Lower leg skin (tissue), 4 donors: Measurements from ENCODE around the gene NCBP1. TPM values are rescaled to one million over a fixed set of nuclear protein-coding genes. Genes with fewer than 3 reads are reported as not detected.
A peak's percentile ranks its signal among the peaks of the same experiment; 100 is the strongest.

Experiments
- DNase-seq, 2 donors: peaks; one replicate each; pipeline ENCODE4 v3.0.0-alpha.2; 2019; ENCODE audit warnings: low spot score in 2 of 2
- H3K4me3 ChIP-seq: fragments of 200-600 bp; sonication (generic); 2 replicates; pipeline ENCODE4 v1.5.1; 2017; ENCODE audit warnings: mild to moderate bottlenecking, low read depth; ENCODE audit not compliant: poor library complexity, severe bottlenecking
- POLR2A ChIP-seq, 2 donors: fragments of 450-650 bp; IDR thresholded peaks; one replicate each; pipeline ENCODE4 v1.6.1; 2016 to 2017; ENCODE audit warnings: antibody characterized with exemption in 2 of 2, mild to moderate bottlenecking in 1 of 2, moderate library complexity in 1 of 2
- WGBS, 2 donors: methylation state at CpG; one replicate each; pipeline ENCODE4 v1.1.5; 2018; 5-methylcytosine and 5-hydroxymethylcytosine counted together
- intact Hi-C: fragments of 100-400 bp; cut with DNase I; formaldehyde crosslinking; loops from one replicate; pipeline ENCODE4 v1.15.0; 2023; ENCODE audit warnings: low total_unique reads
- total RNA-seq, 4 donors: library from RNA; depleted of rRNA; stranded (reverse); fragments of >200 nt; gene quantifications; one replicate each; pipeline ENCODE4 v1.1.0, GENCODE V29; 2016
- TF ChIP-seq, protein P1 (sequence below), 3 donors: fragments of 450-650 bp; IDR thresholded peaks; one replicate each; pipeline ENCODE4 v1.5.1; 2016; ENCODE audit warnings: antibody characterized with exemption in 3 of 3, mild to moderate bottlenecking in 3 of 3, moderate library complexity in 2 of 3

Gene NCBP1
- total RNA-seq, 4 donors from 2014 or later = 9.7 to 17.2 (median 11.5) TPM

- no peak overlapping the region for H3K4me3 ChIP-seq
- DNase-seq = no peak
- WGBS, 2 donors = 81 to 87% methylated on average over 10 to 11 of the region's 11 CpGs
- intact Hi-C loops = no loop called here
- TF ChIP-seq POLR2A (IDR thresholded peaks at IDR 0.05) = no peak
- TF ChIP-seq, protein P1, sequence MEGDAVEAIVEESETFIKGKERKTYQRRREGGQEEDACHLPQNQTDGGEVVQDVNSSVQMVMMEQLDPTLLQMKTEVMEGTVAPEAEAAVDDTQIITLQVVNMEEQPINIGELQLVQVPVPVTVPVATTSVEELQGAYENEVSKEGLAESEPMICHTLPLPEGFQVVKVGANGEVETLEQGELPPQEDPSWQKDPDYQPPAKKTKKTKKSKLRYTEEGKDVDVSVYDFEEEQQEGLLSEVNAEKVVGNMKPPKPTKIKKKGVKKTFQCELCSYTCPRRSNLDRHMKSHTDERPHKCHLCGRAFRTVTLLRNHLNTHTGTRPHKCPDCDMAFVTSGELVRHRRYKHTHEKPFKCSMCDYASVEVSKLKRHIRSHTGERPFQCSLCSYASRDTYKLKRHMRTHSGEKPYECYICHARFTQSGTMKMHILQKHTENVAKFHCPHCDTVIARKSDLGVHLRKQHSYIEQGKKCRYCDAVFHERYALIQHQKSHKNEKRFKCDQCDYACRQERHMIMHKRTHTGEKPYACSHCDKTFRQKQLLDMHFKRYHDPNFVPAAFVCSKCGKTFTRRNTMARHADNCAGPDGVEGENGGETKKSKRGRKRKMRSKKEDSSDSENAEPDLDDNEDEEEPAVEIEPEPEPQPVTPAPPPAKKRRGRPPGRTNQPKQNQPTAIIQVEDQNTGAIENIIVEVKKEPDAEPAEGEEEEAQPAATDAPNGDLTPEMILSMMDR (IDR thresholded peaks at IDR 0.05) = no peak
Observed at GRCh38 chr9:97594381-97594921, 39.2 kb upstream of the NCBP1 start.

GRCh38 chr9:97596906-97597305 is 36.7 kb upstream of the NCBP1 start:
- TF ChIP-seq, protein P1 (IDR thresholded peaks at IDR 0.05) = no peak
- TF ChIP-seq POLR2A (IDR thresholded peaks at IDR 0.05) = no peak
- intact Hi-C loops = no loop called here
- 26 to 38% methylated on average over 4 of the region's 4 CpGs for WGBS, 2 donors

GRCh38 chr9:97598461-97599288 is 34.9 kb upstream of the NCBP1 start:
- DNase-seq = peak; percentile 72 to 90
- intact Hi-C loops = no loop called here
- TF ChIP-seq POLR2A (IDR thresholded peaks at IDR 0.05) = no peak
- TF ChIP-seq, protein P1 (IDR thresholded peaks at IDR 0.05) = no peak
- 26 to 31% methylated on average over 11 of the region's 11 CpGs for WGBS, 2 donors
- H3K4me3 ChIP-seq = no peak overlapping the region

More at GRCh38 chr9:97596906-97597305, 36.7 kb upstream of the NCBP1 start:
- DNase-seq = no peak
- H3K4me3 ChIP-seq = no peak overlapping the region

DNA sequence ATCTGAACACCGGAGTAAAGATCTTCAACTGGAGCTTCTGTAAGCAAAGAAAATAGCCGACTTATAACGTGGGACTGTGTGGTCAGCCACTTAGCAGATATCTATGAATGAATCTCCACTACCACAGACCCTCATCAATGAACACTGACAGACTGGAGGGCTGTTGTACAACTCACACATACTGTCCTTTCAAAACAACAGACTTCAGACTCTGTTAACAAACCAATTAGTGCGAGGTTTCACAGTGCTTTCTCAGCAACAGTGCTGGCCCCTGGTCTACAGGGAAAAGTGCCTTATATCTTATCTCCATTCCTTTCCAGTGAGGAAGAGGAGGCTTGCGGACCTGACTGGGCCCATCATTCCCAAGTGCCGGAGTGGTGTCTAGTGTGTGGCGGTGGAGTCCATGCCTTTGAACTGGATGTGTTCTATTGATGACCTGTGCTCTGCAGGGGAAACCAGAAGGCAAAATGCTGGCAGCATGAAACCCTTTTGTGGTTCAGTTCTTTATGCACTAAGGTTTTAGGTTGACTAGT is 34.2 kb upstream of the NCBP1 start:
- 84% methylated on average over 7 of the region's 7 CpGs for WGBS, 2 donors
- intact Hi-C loops = no loop called here
- TF ChIP-seq, protein P1 (IDR thresholded peaks at IDR 0.05) = no peak
- TF ChIP-seq POLR2A (IDR thresholded peaks at IDR 0.05) = no peak
- no peak overlapping the region for H3K4me3 ChIP-seq
- no peak for DNase-seq

GRCh38 chr9:97600531-97601227 is 32.9 kb upstream of the NCBP1 start:
- intact Hi-C loops = no loop called here
- no peak overlapping the region for H3K4me3 ChIP-seq
- no peak for DNase-seq
- TF ChIP-seq, protein P1 (IDR thresholded peaks at IDR 0.05) = no peak
- no peak for TF ChIP-seq POLR2A (IDR thresholded peaks at IDR 0.05)
- 92 to 96% methylated on average over 8 of the region's 8 CpGs for WGBS, 2 donors
